ENCODE measurements around the gene PLS3.

Gene PLS3

GRCh38 chrX:115571712-115572111 is 10.7 kb downstream of the PLS3 start:
- no peak for DNase-seq (ENCODE audit: low read depth)

DNA sequence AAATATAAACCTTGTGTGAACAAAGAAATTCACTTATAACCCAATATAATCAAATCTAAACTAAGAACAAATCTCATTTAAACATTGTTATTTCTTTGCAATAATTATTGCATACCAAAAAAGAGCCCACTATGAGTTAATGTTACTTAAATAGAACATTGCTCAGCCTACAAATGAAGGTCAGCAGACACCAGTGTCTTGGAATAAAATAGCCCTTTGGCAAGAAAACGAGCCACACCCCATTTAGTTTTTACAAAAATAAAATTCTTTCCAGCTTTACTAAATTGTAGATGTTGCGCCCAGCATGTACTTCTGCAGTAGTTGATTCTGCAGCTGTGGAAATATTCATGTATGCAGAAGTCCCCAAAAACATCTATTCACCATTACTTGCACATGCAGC is 12.2 kb downstream of the PLS3 start:
- no peak for DNase-seq (ENCODE audit: low read depth)

GRCh38 chrX:115576676-115577075 is 15.7 kb downstream of the PLS3 start:
- no peak for DNase-seq (ENCODE audit: low read depth)

GRCh38 chrX:115579327-115579726 is 18.4 kb downstream of the PLS3 start:
- no peak for DNase-seq (ENCODE audit: low read depth)

- no peak for DNase-seq (ENCODE audit: low read depth)
Observed at GRCh38 chrX:115579786-115580294, 18.9 kb downstream of the PLS3 start.

DNA sequence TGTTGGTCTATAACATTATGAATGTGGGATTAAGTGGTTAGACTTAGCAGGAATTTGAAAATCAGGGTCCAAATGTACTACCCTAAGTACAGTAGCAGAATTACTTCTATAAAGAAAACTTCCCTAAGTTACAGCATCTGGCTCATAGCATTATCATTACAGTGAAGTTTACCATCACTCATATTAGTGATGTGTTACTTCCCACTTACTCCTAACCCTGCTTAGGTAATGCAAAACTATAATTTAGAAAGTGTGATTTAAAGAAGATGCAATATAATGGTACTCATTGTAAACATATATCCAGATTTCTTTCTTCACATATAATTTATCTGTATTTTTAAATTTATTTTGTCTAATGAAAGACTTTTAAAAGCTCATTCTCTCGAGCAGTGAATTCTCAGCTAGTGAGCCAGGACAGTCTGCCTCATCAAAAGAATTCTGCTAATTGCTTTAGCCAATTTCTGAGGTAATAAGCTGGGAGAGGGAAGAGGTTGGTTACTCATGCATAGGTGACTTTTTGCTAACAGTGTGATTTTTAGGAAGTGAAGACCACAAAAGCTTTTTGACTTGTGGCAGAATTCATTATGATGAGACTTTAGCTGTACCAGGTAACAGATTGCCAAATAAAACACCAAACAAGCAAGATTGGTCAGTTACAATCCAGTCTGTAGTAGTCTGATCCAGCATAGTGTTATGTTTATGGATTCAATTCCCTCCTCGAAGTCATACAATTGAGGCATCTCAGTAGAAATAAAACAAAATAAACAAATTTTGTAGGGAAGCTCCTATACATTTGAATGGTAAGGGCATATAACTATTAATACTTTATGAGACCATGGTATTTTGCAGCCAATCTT is 21.0 kb downstream of the PLS3 start:
- no peak for DNase-seq (ENCODE audit: low read depth)

DNA sequence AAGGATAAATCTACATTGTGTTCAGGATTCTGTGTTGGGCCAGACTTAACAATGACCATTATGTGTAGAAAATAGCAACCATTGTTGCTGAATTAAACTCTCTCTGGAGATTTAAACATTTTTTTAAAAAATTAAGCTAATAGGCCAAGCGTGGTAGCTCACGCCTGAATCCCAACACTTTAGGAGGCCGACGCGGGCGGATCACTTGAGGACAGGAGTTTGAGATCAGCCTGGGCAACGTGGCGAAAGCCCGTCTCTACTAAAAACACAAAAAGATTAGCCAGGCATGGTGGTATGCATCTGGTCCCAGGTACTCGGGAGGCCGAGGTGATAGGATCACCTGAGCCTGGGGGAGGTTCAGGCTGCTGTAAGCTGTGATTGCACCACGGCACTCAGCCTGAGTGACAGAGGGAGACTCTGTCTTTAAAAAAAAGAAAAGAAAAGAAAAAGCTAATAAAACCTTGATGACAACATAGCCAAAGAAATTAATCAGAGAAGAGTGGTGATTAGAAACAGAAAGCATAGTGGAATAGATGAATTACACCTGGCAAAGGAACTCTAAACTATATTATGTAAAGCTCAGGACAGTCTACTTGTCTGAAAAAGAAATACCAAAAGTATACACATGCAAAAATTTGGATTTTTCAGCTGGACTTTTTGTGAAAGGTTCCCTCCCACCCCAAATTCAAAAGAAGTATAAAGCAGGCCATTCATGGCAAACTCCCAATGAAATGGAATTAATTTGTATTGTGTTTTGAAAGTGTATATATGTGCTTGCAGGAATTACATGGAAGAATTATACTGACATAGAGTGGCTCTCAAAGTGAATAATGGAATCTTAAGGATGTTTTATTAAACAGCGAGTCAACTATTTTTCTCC is 21.9 kb downstream of the PLS3 start:
- DNase-seq (ENCODE audit: low read depth), result no peak

- no peak for DNase-seq (ENCODE audit: low read depth)
Observed at GRCh38 chrX:115583496-115584004, 22.6 kb downstream of the PLS3 start.

DNA sequence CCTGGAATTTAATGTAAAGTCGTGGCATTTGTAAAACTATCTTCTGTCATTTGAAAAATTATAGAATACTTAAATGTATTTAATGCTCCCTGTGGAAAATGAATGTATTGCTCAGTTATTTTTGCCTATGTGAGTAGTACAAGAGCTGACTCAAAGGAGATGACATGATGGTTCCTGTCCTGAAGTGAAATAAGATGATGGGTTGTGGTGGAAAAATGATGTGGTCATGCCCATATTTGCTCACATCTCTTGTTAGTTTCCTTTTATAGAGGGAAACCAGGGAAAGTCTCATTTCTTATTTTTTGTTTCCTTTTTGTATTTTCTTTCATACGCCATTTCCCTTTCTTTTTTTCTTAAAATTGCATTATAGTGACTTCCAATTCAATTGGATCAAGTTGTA is 23.7 kb downstream of the PLS3 start:
- no peak for DNase-seq (ENCODE audit: low read depth)

GRCh38 chrX:115588179-115588578 is 27.2 kb downstream of the PLS3 start:
- DNase-seq (ENCODE audit: low read depth), result no peak

- DNase-seq (ENCODE audit: low read depth), result no peak
Observed at GRCh38 chrX:115589419-115589818, 28.4 kb downstream of the PLS3 start.

DNA sequence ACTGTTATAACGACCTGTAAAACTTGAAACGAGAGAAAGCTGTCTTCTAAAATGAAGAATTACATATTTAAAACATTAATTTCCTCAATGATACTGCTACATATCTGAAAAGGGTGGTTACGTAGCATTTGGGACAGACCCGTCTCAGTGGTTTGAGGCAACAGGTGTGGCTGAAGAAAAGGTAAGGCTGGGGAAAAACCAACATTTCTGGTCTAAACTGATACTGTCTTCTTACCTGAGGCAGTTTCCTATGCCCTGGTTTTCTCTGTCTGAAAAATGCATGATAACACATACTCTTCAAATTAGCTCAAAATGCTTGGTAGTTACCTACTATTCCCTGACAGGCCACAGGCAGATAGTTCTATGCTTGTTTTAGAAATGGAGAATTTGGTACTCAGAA is 30.4 kb downstream of the PLS3 start:
- no peak for DNase-seq (ENCODE audit: low read depth)

- no peak for DNase-seq (ENCODE audit: low read depth)
Observed at GRCh38 chrX:115591856-115592842, 31.2 kb downstream of the PLS3 start.

DNA sequence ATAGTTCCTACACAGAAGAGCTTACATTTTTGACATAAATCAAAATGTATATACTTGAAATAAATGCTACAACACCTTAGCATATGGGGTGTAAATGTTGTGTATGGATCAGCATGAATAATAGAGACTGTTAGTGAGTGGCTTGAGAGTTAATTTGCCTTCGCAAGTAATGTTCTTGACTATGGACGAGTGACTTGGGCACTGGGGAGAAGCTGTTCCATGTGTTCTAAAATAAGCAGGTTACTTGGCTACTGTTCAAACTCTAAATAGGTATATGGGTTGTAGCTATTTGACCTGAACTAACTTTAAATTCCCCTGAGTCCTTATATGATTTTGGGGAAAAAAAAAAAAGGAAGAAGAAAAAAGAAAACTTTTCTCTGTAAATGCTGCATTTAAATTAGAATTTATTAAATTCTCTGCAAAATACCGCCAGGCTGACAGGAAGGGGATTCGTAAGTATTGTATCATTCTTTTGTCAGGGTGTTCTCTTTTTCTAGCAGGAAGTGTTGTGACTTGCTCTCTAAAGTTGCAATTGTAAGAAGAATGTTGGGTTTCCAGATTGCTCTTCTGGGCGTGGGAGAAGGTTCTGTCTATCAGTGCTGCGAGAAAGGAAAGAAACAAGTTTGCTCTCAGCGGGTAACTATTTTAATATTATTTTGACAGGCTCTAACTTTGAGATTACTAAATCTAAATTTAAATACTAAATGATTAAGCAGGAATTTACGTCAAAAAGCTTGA is 32.2 kb downstream of the PLS3 start:
- DNase-seq (ENCODE audit: low read depth), result no peak

GRCh38 chrX:115595049-115595448 is 34.1 kb downstream of the PLS3 start:
- DNase-seq (ENCODE audit: low read depth), result no peak

GRCh38 chrX:115598556-115598955 is 37.6 kb downstream of the PLS3 start:
- DNase-seq (ENCODE audit: low read depth), result no peak

DNA sequence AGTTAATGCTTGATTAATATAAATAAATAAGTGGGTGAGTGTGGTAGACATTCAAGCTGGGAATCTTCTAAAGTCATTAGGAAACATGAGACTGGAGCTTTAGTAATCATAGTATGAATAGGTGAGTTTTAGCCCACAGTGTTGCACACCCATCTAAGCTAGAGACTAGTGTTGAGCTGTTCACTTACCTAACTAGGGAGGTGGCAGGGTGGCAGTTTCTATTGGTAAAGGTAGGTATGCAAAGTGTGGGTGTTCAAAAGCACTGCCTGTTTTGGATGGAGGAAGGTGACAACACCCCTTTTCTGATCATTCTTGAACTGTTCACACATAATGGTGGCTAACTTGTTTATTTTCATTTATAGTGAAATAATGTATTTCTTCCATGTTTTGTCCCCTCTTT is 41.3 kb downstream of the PLS3 start:
- no peak for DNase-seq (ENCODE audit: low read depth)

GRCh38 chrX:115602729-115603389 is 41.9 kb downstream of the PLS3 start:
- DNase-seq (ENCODE audit: low read depth), result no peak

DNA sequence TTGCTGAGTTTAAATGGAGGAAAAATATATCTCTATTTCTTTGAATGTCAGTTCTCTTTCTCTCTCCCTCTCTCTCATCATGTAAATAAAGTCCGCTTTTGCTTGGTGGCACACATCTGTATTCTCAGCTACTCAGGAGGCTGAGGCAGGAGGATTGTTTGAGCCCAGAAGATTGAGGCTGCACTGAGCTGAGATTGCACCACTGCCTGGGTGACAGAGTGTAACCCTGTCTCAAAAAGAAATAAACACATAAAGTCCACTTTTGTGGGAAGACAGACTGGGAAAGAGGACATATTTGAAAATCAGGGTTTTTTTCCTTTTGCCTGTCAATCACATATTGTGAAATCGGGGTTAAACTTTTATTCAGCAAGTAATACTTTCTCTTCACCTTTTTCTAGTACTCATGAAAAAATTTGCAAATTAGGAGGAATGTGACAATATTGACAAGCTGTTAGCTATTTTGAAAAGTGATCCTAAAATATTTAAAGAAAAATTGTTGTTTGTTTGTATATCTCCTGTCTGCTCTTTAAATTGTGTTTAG is 42.6 kb downstream of the PLS3 start:
- DNase-seq (ENCODE audit: low read depth), result no peak

GRCh38 chrX:115606861-115607260 is 45.9 kb downstream of the PLS3 start:
- DNase-seq (ENCODE audit: low read depth), result no peak
